Hepatocyte (in vitro differentiated cells): Measurements from ENCODE around the gene HMGN4. TPM values are rescaled to one million over a fixed set of nuclear protein-coding genes. Genes with fewer than 3 reads are reported as not detected.

Experiments
- DNase-seq: peaks from one replicate; pipeline ENCODE4 v3.0.0-alpha.2; 2016; ENCODE audit warnings: low spot score
- H2AFZ ChIP-seq: fragments of 200-600 bp; sonication (generic); 2 replicates; pipeline ENCODE4 v1.6.0; 2016; ENCODE audit warnings: antibody characterized with exemption, mild to moderate bottlenecking
- H3K27ac ChIP-seq: fragments of 200-600 bp; sonication (generic); 2 replicates; pipeline ENCODE4 v1.5.1; 2016; ENCODE audit warnings: mild to moderate bottlenecking
- H3K27me3 ChIP-seq: fragments of 200-600 bp; sonication (generic); 2 replicates; pipeline ENCODE4 v1.6.1; 2016
- H3K36me3 ChIP-seq: fragments of 200-600 bp; sonication (generic); replicated peaks from 2 replicates; pipeline ENCODE4 v1.5.1; 2016; ENCODE audit warnings: low read depth; ENCODE audit not compliant: insufficient read depth
- H3K4me1 ChIP-seq: fragments of 200-600 bp; sonication (generic); 2 replicates; pipeline ENCODE4 v1.5.1; 2016; ENCODE audit warnings: mild to moderate bottlenecking, moderate library complexity; ENCODE audit not compliant: insufficient read depth
- H3K4me2 ChIP-seq: fragments of 200-600 bp; sonication (generic); 2 replicates; pipeline ENCODE4 v1.6.0; 2016
- H3K4me3 ChIP-seq: fragments of 200-600 bp; sonication (generic); 2 replicates; pipeline ENCODE4 v1.5.1; 2016; ENCODE audit warnings: mild to moderate bottlenecking
- H3K79me2 ChIP-seq: fragments of 200-600 bp; sonication (generic); 2 replicates; pipeline ENCODE4 v1.6.0; 2017; ENCODE audit warnings: mild to moderate bottlenecking
- H3K9me2 ChIP-seq: fragments of 200-600 bp; sonication (generic); replicated peaks from 2 replicates; pipeline ENCODE4 v1.6.0; 2017; ENCODE audit warnings: mild to moderate bottlenecking; ENCODE audit not compliant: insufficient read depth
- H3K9me3 ChIP-seq: fragments of 200-600 bp; sonication (generic); 2 replicates; pipeline ENCODE4 v1.5.1; 2016; ENCODE audit warnings: low read depth, mild to moderate bottlenecking
- H4K20me1 ChIP-seq: fragments of 200-600 bp; sonication (generic); 2 replicates; pipeline ENCODE4 v1.6.0; 2016; ENCODE audit warnings: mild to moderate bottlenecking; ENCODE audit not compliant: insufficient read depth, poor library complexity, severe bottlenecking
- CTCF ChIP-seq: fragments of 200-600 bp; sonication (generic); IDR thresholded peaks from 2 replicates; pipeline ENCODE4 v1.5.1; 2016; ENCODE audit warnings: antibody characterized with exemption, mild to moderate bottlenecking; ENCODE audit not compliant: poor library complexity
- EZH2 ChIP-seq: fragments of 200-600 bp; sonication (generic); IDR thresholded peaks from 2 replicates; pipeline ENCODE4 v1.6.1; 2016; ENCODE audit warnings: antibody characterized with exemption, mild to moderate bottlenecking, borderline replicate concordance
- EZH2phosphoT487 ChIP-seq: fragments of 200-600 bp; sonication (generic); IDR thresholded peaks from one replicate; pipeline ENCODE4 v1.6.1; 2018; ENCODE audit warnings: antibody characterized with exemption, mild to moderate bottlenecking, low read depth, moderate library complexity; ENCODE audit not compliant: unreplicated experiment, severe bottlenecking
- WGBS: methylation state at CpG from one replicate; pipeline ENCODE4 v1.1.6; 2016; ENCODE audit warnings: low lambda C conversion rate; ENCODE audit errors: missing lambda C conversion rate; 5-methylcytosine and 5-hydroxymethylcytosine counted together
- polyA plus RNA-seq: library from polyadenylated mRNA; unstranded; fragments of >200 nt; fragmentation: Nextera tagmentation; extraction: Ambion mirVana; gene quantifications from 2 replicates; pipeline ENCODE4 v1.2.1, GENCODE V29; 2016
- total RNA-seq: library from RNA; depleted of rRNA; stranded (reverse); fragments of >200 nt; gene quantifications from 2 replicates; pipeline ENCODE4 v1.2.3, GENCODE V29; 2014

The HMGN4 gene
- total and polyA plus RNA-seq, 2 experiments from 2014 or later, result 41.2 to 53.5 TPM

GRCh38 chr6:26530203-26530602 lies 8.0 kb upstream of the HMGN4 start:
- Histone ChIP-seq H3K4me1 (no peaks in the 10 kb centered on the region), H3K36me3 (no peaks in the 10 kb centered on the region), H3K9me3 (no peaks in the 10 kb centered on the region), H3K27ac (no peak overlapping the region), H2AFZ (no peak overlapping the region), H3K79me2 (no peaks in the 10 kb centered on the region), H3K9me2 (no peaks in the 10 kb centered on the region), H3K4me2 (no peak overlapping the region), H3K27me3 (no peaks in the 10 kb centered on the region), H4K20me1 (no peaks in the 10 kb centered on the region), H3K4me3 (no peak overlapping the region)
- DNase-seq, result no peak
- WGBS, result 85% methylated on average over 2 of the region's 2 CpGs
- TF ChIP-seq EZH2phosphoT487, result no peak
- TF ChIP-seq EZH2, result no peak
- TF ChIP-seq CTCF, result no peak

DNA sequence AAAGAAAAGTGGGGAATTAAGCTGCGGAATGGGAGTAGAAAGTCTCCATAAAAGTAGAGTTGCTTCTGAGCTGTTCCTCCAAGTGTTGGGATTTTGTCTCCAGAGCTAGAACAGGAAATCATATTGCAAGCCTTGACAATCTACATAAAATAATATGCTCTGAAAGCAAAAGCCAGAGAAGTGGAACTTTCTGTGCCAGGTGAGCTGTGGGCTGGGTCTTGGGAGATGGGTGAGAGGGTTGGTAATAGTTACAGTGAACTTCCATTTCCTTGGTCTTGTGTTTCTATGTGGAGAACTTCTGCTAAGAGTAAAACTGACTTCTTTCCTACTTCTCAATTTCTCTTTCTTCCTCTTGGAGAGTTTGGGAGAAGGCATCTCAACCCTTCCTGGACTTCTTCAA lies 6.3 kb upstream of the HMGN4 start:
- Histone ChIP-seq H3K4me3 (no peak overlapping the region), H3K27ac (peak overlapping the region; percentile 15), H4K20me1 (no peaks in the 10 kb centered on the region), H3K9me2 (no peaks in the 10 kb centered on the region), H3K9me3 (no peaks in the 10 kb centered on the region), H3K4me1 (peaks cover 6% of the 10 kb centered on the region), H3K79me2 (no peaks in the 10 kb centered on the region), H2AFZ (no peak overlapping the region), H3K36me3 (no peaks in the 10 kb centered on the region), H3K27me3 (no peaks in the 10 kb centered on the region), H3K4me2 (no peak overlapping the region)
- no peak for DNase-seq
- TF ChIP-seq EZH2phosphoT487 (no peak), CTCF (no peak), EZH2 (no peak)
- WGBS, result 100% methylated on average over 1 of the region's 1 CpG

GRCh38 chr6:26532699-26533531 lies 5.3 kb upstream of the HMGN4 start:
- Histone ChIP-seq H3K9me3 (no peaks in the 10 kb centered on the region), H3K36me3 (no peaks in the 10 kb centered on the region), H3K4me3 (peak overlapping the region; percentile 71), H2AFZ (peak overlapping the region; percentile 70), H3K27ac (peak overlapping the region; percentile 85), H3K9me2 (no peaks in the 10 kb centered on the region), H3K4me1 (peaks cover 6% of the 10 kb centered on the region), H3K27me3 (no peaks in the 10 kb centered on the region), H3K79me2 (no peaks in the 10 kb centered on the region), H4K20me1 (no peaks in the 10 kb centered on the region), H3K4me2 (peak overlapping the region; percentile 82)
- TF ChIP-seq CTCF, result no peak
- no peak for TF ChIP-seq EZH2phosphoT487
- TF ChIP-seq EZH2, result no peak
- DNase-seq, result peak; percentile 91
- 2% methylated on average over 28 of the region's 28 CpGs for WGBS
